ENCODE data around the gene DDX39A. TPM values are rescaled to one million over a fixed set of nuclear protein-coding genes. Genes with fewer than 3 reads are reported as not detected.

Gene DDX39A
- total and polyA plus RNA-seq, 2 of the 13 experiments (the other 11 are each of a cell fraction or from before 2014, with no cell fraction given) = 34.6 to 90.4 TPM

GRCh38 chr19:14407605-14408484, 11.3 kb downstream of the DDX39A start (continued):
- no peak for TF ChIP-seq ZBTB7A (CRISPR knock-in tag; IDR thresholded peaks at IDR 0.05)
- no peak for TF ChIP-seq ZFP62 (CRISPR knock-in tag; IDR thresholded peaks at IDR 0.05)
- TF ChIP-seq CHD4 (IDR thresholded peaks at IDR 0.05; ENCODE audit: borderline replicate concordance, low read length) = no peak
- no peak for TF ChIP-seq ZNF772 (CRISPR knock-in tag; IDR thresholded peaks at IDR 0.05)
- peak; percentile 27 for TF ChIP-seq RBM22 (optimal IDR thresholded peaks at IDR 0.05; ENCODE audit: low read length)
- TF ChIP-seq FLYWCH1 (CRISPR knock-in tag; IDR thresholded peaks at IDR 0.05) = no peak

GRCh38 chr19:14406645-14407401, 12.3 kb downstream of the DDX39A start:
- FAIRE-seq (no peak), ATAC-seq (no peak; the same call in 2 of the 3 replicates), DNase-seq (ENCODE audit: low spot score) (no peak)
- Histone ChIP-seq H3K4me3 (replicated peaks in 1 of 3; ENCODE audit: insufficient read depth in 1 of 3, low read depth in 2 of 3, low read length in 3 of 3) (no peak overlapping the region; a peak in 1 of 6 replicates), H3K9me3 (ENCODE audit: low read length) (no peaks in the 10 kb centered on the region), H4K20me1 (ENCODE audit: insufficient read depth, low read length) (no peaks in the 10 kb centered on the region), H3K27ac (ENCODE audit: extremely low read length, insufficient read depth, low read length) (no peak overlapping the region), H3K27me3 (ENCODE audit: control insufficient read depth in 1 of 2, insufficient read depth in 2 of 2, low read length in 2 of 2) (no peaks in the 10 kb centered on the region), H2AFZ (ENCODE audit: low read length) (no peak overlapping the region), H3K36me3 (replicated peaks in 1 of 2; ENCODE audit: control insufficient read depth in 1 of 2, insufficient read depth in 2 of 2, low read length in 2 of 2) (peaks cover 28 to 44% of the 10 kb centered on the region in 2 experiments; a peak in 4 of 5 replicates), H3K9ac (ENCODE audit: insufficient read depth, low read depth, low read length) (no peak overlapping the region), H3K79me2 (ENCODE audit: insufficient read depth, low read length) (no peaks in the 10 kb centered on the region), H3K4me1 (ENCODE audit: insufficient read depth, low read length) (0 out of 2 replicates have a peak, but pooled peaks cover 10% of the 10 kb centered on the region), H3K4me2 (ENCODE audit: low read depth, low read length) (peak overlapping the region; percentile 35)
- POLR2A ChIA-PET = interaction anchor here (0.8 to 1.9 kb wide), 5 partner anchors 9 to 270 kb away, joined by 3 to 7 read pairs (median 4); partner anchors contain the start of genes ASF1B and DNAJB1
- CTCF ChIA-PET (ENCODE audit: low intra/inter-chr PET ratio, low total read pairs) = no interaction called here
- intact Hi-C loops (cut with micrococcal nuclease; ENCODE audit: unreplicated experiment) (no loop called here), in situ Hi-C loops (cut with HindIII; ENCODE audit: extremely low pct_ligation_motif_present, low pct_unique_long_range_greater_than_20kb) (loop anchor here (5.0 to 25.0 kb wide), 2 partner anchors 45 to 520 kb away; partner anchors contain the start of gene NANOS3)
- over 99% methylated on average over 22 of the region's 27 CpGs for WGBS (ENCODE audit: low lambda C conversion rate)
- TF ChIP-seq POLR2G (IDR thresholded peaks at IDR 0.05; ENCODE audit: low read depth, low read length) (0 out of 2 replicates have a peak, but pooled peaks have one; percentile 24), AGO2 (optimal IDR thresholded peaks at IDR 0.05; ENCODE audit: low read depth, low read length) (peak; percentile 76), ZNF501 (CRISPR knock-in tag; IDR thresholded peaks at IDR 0.05) (0 out of 2 replicates have a peak, but pooled peaks have one; percentile 6), TBP (CRISPR knock-in tag; IDR thresholded peaks at IDR 0.05) (no peak), SNAPC4 (CRISPR knock-in tag; IDR thresholded peaks at IDR 0.05) (no peak), YEATS4 (CRISPR knock-in tag; IDR thresholded peaks at IDR 0.05; ENCODE audit: borderline replicate concordance) (no peak)
- BruUV-seq (replicated peaks) = no TSS peak
